Neuron (in vitro differentiated cells): ENCODE measurements around the gene HELZ.
"Not testable (repeated sequence)": the region's sequence is repeated elsewhere in the genome, so short reads cannot be mapped to it uniquely, and the experiment has no call there.

ENCODE experiments used
- H2AFZ ChIP-seq: one replicate; pipeline ENCODE4 v1.6.1; 2013; ENCODE audit warnings: low read depth, mild to moderate bottlenecking, inconsistent platforms, low read length, moderate library complexity
- H3K27me3 ChIP-seq: one replicate; pipeline ENCODE4 v1.6.1; 2013; ENCODE audit warnings: low read length; ENCODE audit not compliant: insufficient read depth
- H3K36me3 ChIP-seq: one replicate; pipeline ENCODE4 v1.6.1; 2013; ENCODE audit warnings: low read length; ENCODE audit not compliant: insufficient read depth
- H3K4me1 ChIP-seq: one replicate; pipeline ENCODE4 v1.6.1; 2013; ENCODE audit warnings: low read length; ENCODE audit not compliant: insufficient read depth
- H3K4me3 ChIP-seq: 2 replicates; pipeline ENCODE4 v1.5.1; 2013; ENCODE audit warnings: mild to moderate bottlenecking, low read length, moderate library complexity
- H3K9me3 ChIP-seq: one replicate; pipeline ENCODE4 v1.6.1; 2013; ENCODE audit warnings: low read length

The HELZ gene

DNA sequence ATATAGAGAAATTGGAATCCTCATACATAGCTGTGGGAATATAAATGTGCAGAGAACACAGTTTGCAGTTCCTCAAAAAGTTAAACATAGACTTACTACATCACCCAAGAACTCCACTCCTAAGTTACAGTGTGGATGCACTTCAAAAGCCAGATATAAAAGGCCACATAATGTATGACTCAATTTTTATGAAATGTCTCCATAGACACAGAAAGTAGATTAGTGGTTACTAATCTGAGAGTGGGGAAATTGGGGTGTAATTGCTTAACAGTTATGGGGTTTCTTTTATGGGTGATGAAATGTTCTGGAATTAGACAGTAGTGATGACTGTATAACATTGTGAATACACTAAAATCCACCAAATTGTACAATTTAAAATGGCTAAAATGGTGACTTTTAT, 139.8 kb downstream of the HELZ start:
- Histone ChIP-seq H3K9me3 (peaks cover 2% of the 10 kb centered on the region), H3K4me1 (no peaks in the 10 kb centered on the region), H3K4me3 (no peak overlapping the region), H3K27me3 (no peaks in the 10 kb centered on the region), H3K36me3 (peaks cover 44% of the 10 kb centered on the region), H2AFZ (no peak overlapping the region)

DNA sequence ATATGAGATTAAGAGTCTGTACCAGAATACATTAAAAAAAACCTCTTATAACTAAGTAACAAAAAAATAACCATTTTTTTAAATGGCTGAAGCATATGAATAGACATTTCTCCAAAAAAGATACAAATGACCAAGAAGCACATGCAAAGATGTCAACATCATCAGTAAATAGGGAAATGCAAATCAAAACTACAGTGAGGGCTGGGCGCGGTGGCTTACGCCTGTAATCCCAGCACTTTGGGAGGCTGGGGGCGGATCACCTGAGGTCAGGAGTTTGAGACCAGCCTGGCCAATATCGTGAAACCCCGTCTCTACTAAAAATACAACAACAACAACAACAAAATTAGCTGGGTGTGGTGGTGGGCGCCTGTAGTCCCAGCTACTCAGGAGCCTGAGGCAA, 140.4 kb downstream of the HELZ start:
- H3K4me1 ChIP-seq, H3K4me3 ChIP-seq, H3K27me3 ChIP-seq, H3K9me3 ChIP-seq, H2AFZ ChIP-seq: not testable (repeated sequence)
- peaks cover 43% of the 10 kb centered on the region for H3K36me3 ChIP-seq

DNA sequence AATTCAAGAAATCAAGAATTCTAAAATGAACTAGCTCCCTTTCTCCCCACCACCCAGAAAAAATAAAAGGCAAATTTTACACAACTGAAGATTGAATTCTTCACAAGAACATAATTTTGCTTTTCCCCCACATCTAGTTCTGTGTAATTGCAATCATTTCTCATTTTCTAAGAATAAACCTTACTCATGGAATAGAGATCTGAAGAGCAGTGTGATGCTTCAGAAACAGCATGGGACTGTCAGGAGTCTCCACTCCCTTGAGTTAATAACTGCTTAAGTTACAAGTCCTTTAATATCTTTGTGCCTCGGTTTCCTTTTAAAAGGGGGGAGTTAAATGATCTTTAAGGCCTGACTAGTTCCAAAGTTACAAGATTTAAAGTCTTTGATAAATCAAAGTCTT, 147.0 kb downstream of the HELZ start:
- Histone ChIP-seq H3K27me3 (no peaks in the 10 kb centered on the region), H3K4me3 (no peak overlapping the region), H3K36me3 (no peaks in the 10 kb centered on the region), H2AFZ (no peak overlapping the region), H3K4me1 (no peaks in the 10 kb centered on the region), H3K9me3 (peaks cover 6% of the 10 kb centered on the region)

DNA sequence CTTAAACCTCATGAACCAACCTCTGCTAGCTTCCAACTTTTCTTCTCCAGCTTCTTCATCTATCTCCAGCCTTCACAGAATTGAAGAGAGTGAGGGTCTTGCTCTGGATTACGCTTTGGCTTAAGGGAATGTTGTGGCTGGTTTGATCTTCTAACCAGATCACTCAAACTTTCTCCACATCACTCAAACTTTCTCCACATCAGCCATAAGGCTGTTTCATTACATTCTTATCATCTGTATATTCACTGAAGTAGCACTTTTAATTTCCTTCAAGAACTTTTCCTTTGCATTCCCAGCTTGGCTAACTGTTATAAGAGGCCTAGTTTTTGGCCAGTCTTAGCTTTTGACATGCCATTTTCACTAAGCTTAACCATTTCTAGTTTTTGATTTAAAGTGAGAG, 148.4 kb downstream of the HELZ start:
- Histone ChIP-seq H3K27me3 (no peaks in the 10 kb centered on the region), H3K36me3 (no peaks in the 10 kb centered on the region), H3K4me1 (no peaks in the 10 kb centered on the region), H2AFZ (no peak overlapping the region), H3K9me3 (peaks cover 4% of the 10 kb centered on the region), H3K4me3 (no peak overlapping the region)

DNA sequence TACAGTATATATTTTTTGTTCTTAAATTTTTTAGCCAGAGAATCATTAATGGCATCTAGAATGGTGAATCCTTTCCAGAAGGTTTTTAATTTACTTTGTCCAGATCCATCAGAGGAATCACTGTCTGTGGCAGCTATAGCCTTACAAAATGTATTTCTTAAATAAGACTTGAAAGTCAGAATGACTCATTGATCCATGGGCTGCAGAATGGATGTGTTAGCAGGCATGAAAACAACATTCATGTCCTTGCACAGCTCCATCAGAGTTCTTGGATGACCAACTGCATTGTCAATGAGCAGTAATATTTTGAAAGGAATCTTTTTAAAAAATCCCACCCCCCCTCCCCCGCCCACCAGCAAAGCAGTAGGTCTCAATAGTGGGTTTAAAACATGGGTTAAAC, 149.2 kb downstream of the HELZ start:
- Histone ChIP-seq H3K4me3 (no peak overlapping the region), H3K9me3 (peaks cover 4% of the 10 kb centered on the region), H3K4me1 (no peaks in the 10 kb centered on the region), H3K36me3 (no peaks in the 10 kb centered on the region), H3K27me3 (no peaks in the 10 kb centered on the region), H2AFZ (no peak overlapping the region)

DNA sequence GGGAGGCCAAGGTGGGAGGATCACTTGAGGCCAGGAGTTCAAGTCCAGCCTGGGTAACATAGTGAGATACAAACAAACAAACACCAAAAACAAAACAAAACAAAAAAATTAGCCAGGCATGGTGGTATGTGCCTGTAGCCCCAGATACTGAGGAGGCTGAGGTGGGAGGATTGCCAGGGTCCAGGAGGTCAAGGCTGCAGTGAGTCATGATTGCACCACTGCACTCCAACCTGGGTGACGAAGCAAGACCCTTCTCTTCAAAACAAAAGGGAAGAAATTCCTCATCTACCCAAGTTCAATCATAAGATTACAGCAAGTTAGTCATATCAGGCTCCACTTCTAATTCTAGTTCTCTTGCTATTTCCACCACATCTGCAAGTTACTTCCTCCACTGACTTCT, 149.7 kb downstream of the HELZ start:
- not testable (repeated sequence) for H3K36me3 ChIP-seq, H2AFZ ChIP-seq, H3K4me1 ChIP-seq, H3K9me3 ChIP-seq, H3K27me3 ChIP-seq, H3K4me3 ChIP-seq

DNA sequence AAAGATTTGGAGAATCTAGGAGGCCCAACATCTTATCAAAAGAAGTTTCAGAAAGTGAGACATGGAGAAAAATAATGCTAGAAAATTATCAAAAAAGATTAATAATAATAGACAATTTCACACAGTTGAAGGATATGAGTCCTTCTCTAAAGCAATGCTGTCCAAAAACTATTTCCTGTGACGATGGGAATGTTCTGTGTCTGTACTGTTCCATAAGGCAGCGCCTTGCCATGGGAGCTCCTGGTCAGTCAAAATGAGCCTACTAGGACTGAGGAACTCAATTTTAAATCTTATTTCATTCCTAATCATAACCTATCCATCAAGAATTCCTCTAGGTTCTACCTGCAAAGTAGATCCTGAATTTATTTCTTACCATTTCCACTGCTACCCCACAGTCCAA, 151.6 kb downstream of the HELZ start:
- H3K27me3 ChIP-seq, result no peaks in the 10 kb centered on the region
- no peak overlapping the region for H3K4me3 ChIP-seq
- no peaks in the 10 kb centered on the region for H3K4me1 ChIP-seq
- no peak overlapping the region for H2AFZ ChIP-seq
- peaks cover 8% of the 10 kb centered on the region for H3K9me3 ChIP-seq
- peaks cover 5% of the 10 kb centered on the region for H3K36me3 ChIP-seq

DNA sequence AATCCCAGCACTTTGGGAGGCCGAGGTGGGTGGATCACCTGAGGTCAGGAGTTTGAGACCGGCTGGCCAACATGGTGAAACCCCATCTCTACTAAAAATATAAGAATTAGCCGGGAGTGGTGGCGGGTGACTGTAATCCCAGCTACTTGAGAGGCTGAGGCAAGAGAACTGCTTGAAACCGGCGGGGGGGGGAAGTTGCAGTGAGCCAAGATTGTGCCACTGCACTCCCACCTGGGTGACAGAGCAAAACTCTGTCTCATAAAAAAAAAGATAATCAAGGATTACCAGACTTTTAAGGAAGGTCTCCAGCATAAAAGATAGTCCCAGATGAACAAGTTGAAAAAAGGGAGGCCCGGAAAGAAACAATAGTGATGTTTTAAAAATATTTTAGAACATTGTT, 152.3 kb downstream of the HELZ start:
- H3K27me3 ChIP-seq, H3K36me3 ChIP-seq, H3K9me3 ChIP-seq, H3K4me3 ChIP-seq, H3K4me1 ChIP-seq, H2AFZ ChIP-seq: not testable (repeated sequence)

DNA sequence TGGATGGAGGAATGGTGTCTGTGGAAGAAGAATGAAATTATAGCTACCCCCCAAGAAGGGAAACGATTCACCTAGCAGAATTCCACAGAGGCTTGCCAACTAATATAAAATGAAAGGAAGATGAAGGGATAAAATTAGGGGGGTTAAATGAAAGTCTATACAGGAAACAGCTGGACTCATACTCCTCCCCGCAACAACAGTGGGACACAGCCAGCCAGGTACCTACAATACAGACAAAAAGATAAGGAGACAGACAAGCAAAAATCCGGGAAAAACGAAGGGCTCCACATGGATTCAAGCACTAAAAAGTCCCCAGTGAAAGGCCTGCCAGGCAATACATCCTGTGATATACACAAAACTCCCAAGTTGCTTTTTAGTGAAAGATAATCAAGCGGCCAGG, 152.7 kb downstream of the HELZ start:
- Histone ChIP-seq H3K9me3 (peaks cover 8% of the 10 kb centered on the region), H3K4me3 (no peak overlapping the region), H2AFZ (no peak overlapping the region), H3K27me3 (no peaks in the 10 kb centered on the region), H3K4me1 (no peaks in the 10 kb centered on the region), H3K36me3 (peaks cover 5% of the 10 kb centered on the region)

DNA sequence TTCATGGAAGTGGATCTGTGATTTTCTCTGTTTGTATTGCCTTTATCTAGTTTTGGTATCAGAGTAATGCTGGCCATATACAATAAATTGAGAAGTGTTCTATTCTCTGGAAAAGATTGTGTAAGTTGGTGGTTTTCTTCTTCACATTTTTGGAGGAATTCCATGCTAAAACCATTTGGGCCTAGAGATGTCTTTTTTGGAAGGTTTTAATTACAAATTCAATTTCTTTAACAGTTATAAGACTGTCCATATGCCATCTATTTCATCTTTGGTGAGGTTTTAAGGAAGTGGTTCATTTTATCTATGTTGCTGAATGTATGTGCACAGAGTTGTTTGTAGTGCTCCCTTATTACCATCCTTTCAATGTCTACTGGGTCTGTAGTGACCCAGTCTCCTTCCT, 154.7 kb downstream of the HELZ start:
- H3K27me3 ChIP-seq, result no peaks in the 10 kb centered on the region
- peaks cover 18% of the 10 kb centered on the region for H3K36me3 ChIP-seq
- no peaks in the 10 kb centered on the region for H3K4me1 ChIP-seq
- H3K9me3 ChIP-seq, result peaks cover 4% of the 10 kb centered on the region
- no peak overlapping the region for H3K4me3 ChIP-seq
- no peak overlapping the region for H2AFZ ChIP-seq

DNA sequence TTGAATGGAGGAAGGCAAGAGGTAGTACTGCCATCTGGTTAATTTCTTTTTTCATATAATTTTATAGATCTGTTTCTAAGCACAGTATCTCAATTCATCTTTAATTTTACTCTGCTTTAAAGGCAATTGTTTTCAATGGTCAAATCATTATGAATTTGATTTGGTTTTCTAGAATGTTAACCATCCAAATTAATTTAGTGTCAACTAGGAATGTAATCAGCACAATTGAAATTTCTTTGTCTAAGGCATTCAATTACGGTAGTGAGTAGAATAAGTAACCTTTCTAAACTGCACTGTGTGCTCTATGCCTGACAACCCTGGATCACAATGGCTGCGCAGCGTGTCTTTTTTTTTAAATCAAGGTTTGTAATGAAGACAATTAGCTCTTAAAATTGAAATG, 156.4 kb downstream of the HELZ start:
- Histone ChIP-seq H3K9me3 (peaks cover 4% of the 10 kb centered on the region), H3K36me3 (peaks cover 18% of the 10 kb centered on the region), H3K4me3 (no peak overlapping the region), H3K4me1 (no peaks in the 10 kb centered on the region), H3K27me3 (no peaks in the 10 kb centered on the region), H2AFZ (no peak overlapping the region)

DNA sequence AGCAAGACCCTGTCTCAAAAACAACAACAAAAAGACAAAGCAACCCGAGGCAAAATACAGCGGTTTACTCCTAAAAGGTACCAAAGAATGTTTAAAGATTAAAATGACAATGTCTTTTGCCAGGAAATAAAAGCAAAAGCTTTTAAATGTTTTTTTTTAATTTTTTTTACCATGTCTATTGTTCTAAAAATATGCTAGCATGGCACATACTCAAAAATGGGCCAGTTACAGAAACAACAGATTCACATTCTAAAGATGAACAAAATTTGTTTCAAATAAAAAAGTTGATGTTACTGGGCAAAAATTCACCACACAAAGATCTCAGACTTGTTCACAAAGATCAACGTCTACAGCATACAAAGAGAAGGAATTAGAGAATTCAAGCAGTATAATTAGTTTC, 159.6 kb downstream of the HELZ start:
- peaks cover 24% of the 10 kb centered on the region for H3K36me3 ChIP-seq
- no peaks in the 10 kb centered on the region for H3K4me1 ChIP-seq
- H2AFZ ChIP-seq, result no peak overlapping the region
- no peaks in the 10 kb centered on the region for H3K27me3 ChIP-seq
- no peak overlapping the region for H3K4me3 ChIP-seq
- peaks cover 4% of the 10 kb centered on the region for H3K9me3 ChIP-seq

DNA sequence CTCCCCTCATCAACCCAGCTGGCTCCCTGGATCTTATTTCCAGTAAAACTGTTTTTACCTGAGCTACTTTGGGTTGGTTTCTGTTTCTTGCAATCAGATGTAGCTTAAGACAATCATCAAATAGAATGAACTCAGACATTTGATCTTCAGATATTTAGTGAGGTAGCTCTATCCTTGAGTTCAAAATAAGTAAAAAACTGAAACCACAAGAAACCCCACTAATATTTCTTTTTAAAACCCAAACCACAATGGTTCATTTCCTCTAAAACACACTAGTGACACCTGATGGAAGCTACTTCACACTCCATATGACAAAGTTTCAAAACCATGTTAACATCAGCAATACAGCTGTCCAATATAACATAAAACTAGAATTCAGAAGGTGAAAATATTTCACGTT, 162.9 kb downstream of the HELZ start:
- Histone ChIP-seq H3K27me3 (no peaks in the 10 kb centered on the region), H3K9me3 (no peaks in the 10 kb centered on the region), H3K36me3 (peaks cover 28% of the 10 kb centered on the region), H3K4me3 (no peak overlapping the region), H3K4me1 (no peaks in the 10 kb centered on the region), H2AFZ (no peak overlapping the region)

DNA sequence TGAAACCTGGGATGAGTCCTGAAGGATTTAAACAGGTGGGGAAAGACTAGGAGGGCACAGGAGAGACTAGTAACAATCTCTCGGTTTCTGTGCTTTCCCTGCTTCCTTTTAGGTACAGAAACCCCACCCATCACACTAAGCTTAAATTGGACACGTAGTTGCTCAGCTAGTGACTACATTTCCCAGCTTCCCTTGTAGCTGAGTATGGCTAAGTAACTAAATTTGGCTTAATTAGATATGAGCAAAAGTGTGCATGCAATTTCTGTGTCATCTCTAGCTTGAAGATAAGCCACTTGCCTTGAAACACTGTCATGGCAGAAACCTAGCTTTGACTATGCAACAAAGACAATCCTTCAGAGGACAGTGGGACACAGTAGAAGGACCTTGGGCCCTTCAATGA, 164.2 kb downstream of the HELZ start:
- Histone ChIP-seq H3K4me3 (no peak overlapping the region), H3K36me3 (peaks cover 24% of the 10 kb centered on the region), H3K9me3 (no peaks in the 10 kb centered on the region)

More for the DNA sequence above, 164.2 kb downstream of the HELZ start:
- Histone ChIP-seq H3K4me1 (no peaks in the 10 kb centered on the region), H2AFZ (no peak overlapping the region), H3K27me3 (no peaks in the 10 kb centered on the region)
